GM18870 (cell line): Measurements from ENCODE around the gene PEX26.
"Not testable (repeated sequence)": the region's sequence is repeated elsewhere in the genome, so short reads cannot be mapped to it uniquely, and the experiment has no call there.

Experiments
- ATAC-seq: cut with Tn5 transposase; IDR thresholded peaks from one replicate; pipeline ENCODE4 v1.9.1; 2021; ENCODE audit warnings: moderate library complexity; ENCODE audit not compliant: unreplicated experiment

The PEX26 gene

DNA sequence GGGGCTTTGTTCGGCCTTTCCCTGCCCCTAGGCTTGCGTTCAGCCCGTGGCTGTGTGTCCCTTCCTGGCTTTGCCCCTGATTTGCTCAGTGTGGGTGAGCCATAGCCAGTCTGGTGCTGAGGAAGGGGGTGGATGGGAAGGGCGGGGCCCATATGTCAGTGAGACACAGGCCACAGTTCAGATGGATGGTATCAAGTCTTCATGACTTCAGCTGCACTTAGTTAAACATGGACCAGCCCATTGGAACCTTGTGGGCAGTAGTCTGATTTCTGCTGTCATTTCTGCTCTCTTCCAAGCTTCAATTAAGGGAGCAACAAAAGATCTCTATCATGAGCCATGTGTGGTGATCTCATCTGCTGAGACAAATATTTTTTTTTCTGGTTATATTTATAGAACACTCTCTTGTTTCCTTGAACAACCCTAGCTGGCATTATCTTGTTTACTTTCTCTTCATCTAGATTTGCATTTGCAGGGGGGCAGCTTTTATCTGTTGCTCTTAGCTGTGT lies 21.6 kb upstream of the PEX26 start:
- ATAC-seq, result no peak

DNA sequence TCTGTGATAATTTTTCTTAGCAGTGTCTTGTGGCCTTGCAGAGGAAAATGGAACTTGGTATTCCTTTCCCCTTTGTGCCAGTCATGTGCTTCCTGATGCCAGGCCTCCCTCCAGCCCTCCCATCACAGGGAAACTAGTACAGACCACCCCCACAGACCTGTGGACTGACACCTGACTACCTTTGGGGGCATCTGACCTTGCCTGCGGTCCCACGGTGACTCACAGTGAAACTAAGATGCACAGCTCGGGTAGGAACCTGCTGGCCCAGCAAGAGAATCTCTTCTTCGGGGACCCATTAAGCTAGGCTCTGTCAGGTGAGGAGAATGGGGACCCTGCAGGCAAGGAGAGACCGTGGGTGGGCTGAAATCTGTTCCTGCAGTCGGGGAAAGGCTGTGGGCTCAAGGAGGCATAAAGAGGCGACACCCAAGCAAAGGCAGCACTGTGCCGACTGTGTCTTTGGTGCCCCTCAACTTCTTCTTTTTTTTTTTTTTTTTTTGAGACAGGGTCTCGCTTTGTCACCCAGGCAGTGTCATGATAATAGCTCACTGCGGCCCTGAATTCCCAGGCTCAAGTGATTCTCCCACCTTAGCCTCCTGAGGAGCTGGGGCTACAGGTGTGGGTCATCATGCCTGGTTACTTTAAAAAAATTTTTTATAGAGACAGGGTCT lies 20.8 kb upstream of the PEX26 start:
- peak; percentile 40 for ATAC-seq

DNA sequence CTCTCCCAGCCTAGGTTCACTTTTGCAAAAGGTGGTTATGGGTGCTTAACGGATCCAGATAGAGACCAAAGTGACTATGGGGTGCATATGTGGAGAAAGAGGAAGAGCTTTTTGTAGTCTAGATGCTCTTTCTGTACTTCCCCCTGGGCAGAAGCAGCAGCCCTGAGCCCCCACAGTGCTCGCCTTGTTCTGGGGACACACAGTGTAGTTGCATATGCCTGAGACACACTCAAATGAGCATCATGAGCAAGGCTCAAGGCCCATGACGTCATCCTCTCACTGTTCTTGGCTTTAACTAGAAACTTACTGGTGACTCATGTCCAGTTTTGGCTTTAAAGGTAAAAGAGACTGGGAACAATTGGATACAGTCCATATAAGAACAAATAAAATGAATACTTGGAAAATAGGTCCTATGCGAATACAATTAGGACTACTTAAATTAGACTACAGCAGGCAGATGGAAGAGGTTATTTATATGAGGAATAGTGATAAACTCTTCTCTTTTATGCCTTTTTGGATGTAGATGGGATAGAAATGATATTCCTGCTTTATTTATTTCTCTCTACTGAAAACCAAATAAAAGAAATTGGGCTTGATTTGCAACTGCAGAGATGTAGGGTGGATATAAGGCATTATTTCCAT lies 20.1 kb upstream of the PEX26 start:
- ATAC-seq, result peak; percentile 40

DNA sequence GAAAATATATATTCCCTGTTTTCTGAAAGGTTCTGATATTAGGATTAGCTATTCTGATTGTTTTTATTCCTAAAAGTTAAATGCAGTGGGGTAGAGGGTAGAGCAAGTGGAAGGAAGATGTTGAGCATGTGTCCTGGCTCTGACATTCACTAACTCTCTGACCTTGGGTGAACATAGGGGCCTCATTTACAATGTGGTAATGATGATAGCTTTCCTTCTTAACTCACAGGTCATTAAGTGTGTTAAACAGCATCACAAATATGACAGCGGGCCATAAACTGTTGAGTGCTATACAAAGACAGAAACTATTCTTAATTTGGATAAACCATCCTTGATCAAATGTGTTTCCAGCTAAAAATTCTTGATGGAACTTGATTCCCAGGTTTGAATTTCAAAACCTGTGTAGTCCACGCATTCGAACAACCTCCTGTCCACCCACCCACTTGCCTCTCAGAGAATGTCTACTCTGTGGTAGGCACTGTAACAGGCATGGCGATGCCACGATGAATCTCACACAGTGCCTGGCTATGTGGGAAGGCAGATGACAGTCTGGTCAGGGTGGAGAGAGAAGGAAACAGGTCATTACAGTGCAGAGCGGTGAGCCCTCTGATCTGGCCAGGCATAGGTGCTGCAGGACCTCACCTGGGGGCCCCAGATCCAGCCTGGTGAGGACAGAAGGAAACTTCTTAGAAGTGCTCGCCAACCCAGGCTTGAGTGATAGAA lies 19.3 kb upstream of the PEX26 start:
- no peak for ATAC-seq

DNA sequence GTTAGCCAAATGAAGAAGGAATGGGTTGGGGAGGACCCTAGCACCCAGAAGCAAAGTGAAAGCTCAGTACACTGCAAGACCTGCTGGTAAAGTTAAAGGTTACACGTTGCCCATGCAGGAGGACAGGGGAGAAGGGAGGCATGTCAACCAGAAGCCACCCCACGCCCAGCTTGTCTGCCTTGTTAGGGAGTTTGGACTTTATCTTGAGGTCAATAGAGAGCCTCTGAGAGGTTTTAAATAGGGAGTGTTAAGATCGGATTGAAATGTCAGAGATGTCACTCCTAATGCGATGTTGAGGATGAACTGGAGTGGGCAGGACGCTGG lies 18.7 kb upstream of the PEX26 start:
- no peak for ATAC-seq

DNA sequence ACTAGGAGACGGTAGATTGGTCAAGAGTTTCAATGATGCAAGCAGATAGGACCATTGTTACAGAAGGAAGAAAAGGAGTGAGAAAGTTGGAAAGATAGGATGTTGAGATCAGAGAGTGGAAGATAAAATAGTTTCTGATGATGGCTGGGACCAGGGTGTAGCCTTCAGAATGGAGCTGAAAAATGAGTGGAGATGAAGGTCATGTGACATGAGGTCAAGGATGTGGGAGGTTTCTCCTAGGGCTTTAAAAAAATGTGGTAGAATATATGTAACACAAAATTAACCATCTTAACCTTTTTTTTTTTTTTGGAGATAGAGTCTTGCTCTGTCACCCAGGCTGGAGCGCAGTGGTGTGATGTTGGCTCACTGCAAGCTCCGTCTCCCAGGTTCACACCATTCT lies 18.3 kb upstream of the PEX26 start:
- ATAC-seq, result no peak

DNA sequence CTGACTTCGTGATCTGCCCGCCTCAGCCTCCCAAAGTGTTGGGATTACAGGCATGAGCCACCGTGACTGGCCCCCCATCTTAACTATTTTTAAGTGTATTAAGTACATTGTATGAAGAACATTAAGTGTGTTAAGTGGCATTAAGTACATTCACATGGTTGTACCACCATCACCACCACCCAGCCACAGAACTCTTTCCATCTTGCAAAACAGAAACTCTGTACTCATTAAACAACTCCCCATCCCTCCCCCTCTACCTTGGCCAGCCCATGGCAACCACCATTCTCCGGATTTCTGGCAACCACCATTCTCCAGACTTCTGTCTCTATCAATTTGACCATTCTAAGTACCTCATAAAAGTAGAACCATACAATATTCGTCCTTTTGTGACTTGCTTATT lies 17.8 kb upstream of the PEX26 start:
- no peak for ATAC-seq

DNA sequence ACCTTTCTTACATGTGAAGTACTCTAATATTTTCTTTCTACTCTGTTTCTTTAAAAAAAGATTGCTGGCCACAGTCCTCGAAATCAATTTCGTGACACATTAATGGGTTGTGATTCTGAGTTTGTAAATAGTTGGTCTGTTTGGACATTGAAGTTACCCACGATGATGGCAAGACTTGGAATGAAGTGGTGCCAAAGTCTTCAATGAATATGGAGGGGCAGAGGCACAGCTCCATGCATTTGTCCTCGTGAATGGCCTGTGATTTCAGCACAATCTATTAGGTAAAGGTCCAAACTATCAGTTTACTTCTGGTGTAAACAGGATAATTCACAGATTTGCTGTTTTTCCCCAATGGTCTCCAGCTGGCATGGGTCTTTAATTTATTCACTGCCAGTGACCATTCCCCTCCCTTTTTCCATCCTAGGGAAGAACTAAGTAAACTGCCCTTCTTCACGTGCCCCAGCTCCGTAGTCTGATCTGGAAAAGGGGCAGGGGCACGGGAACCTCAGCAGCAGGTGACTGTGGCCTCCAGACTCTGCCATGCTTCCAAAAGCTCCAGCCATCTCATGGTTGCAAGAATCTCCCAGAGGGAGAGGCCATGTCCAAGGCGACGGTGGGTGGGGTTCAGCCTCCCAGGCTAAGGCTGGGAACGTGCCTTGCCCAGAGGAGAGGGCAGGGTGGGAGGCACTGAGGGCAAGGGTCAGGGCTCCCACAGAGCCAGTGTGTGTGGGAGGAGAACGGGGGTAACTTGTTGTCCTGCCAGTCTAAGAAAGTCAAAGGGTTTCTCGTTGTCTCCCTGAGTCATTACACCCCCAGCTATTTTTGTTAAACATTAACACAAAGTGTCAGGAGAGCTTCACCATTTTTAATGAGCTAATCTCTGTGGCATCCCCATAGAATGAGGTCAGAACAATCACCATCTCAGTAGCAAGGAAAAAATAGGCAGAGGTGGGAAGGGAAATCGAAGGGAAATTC lies 16.9 kb upstream of the PEX26 start:
- no peak for ATAC-seq

DNA sequence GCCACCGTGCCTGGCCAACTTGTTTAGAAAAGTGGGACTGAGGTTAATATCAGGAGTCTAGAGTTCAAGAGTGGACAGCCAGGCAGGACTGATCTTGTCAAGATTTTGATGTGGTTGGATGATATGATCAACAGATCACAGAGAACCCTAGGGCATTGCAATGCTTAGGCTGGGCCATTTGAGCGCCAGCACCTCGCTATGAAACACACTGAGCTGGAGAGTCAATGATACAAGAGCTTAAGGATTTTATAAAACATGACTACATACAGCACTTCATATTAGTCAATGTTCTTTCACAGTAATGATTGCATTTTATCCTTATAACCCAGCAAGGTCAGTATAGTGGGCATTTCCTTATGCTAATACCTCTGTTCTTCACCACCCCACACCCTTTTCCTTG lies 15.4 kb upstream of the PEX26 start:
- ATAC-seq, result no peak

DNA sequence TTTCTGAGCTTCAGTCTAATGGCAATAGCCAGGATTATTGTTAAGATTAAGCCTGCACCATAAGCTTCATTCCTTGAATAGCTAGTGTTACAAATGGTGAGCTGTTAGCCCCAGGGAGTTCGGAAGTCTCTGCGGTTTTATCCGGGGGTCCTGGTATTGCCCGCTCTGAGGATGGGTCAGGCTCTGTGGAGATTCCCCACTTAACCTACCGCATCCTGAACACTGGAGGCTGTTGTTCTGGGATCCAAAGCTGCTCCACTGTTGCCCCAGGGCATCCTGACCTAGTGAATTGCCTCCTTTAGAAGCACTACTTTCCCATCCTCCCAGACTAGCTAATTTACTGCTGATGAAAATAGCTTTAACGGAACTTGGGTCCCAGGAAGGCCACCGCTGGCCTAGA lies 14.5 kb upstream of the PEX26 start:
- ATAC-seq, result no peak

DNA sequence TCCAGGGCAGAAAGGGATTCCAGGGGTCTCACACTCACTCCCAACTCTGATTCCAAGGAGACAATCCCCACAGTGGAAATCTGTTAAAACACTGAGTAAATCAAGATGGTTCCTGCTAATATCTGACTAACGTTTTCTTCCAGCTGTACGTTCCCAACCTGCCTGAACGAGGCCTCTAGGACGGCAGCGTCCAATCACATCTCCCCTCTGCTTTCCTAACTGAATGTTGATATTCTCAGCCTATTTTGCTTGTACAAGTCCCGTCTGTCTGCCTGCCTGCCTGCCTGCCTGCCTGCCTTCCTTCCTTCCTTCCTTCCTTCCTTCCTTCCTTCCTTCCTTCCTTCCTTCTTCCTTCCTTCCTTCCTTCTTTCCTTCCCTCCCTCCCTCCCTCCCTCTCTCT lies 14.1 kb upstream of the PEX26 start:
- not testable (repeated sequence) for ATAC-seq

DNA sequence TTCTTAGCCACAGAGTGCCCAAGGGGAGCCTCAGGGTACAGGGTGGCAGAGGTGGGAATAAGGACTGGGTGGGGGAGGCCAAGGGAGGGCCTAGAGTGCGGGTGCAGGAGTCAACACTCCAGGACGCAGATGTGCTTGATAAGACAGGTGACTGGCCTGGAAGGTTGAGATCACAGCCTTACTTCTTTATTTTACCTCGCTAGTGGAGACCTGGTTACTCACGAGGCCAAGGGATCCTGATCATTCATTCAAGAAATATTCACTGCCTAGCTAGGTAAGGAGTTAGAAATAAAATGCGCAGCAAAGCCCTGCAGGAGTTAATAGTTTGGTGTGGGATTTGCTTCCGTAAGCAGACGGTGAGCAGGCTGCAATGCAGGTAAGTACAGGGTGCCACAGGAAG lies 13.2 kb upstream of the PEX26 start:
- ATAC-seq, result no peak

DNA sequence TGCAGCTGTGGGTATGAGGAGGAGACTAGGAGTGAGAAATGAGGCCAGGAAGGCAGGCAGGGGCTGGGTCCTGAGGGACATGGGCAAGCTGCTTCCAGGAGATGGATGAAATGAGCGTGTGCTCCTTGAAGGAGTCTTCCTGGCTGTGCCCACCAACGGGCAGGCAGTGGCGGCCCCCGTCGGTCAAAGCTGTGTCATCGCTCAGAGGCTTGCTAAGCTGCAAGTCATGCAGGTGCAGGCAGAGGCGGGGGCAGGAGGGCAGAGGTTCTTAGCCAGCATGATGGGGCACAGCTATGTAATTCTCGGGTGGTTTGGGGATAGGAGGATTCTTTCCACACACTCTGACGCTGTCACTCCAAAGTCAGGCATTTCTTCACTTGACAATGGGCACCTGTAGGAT lies 12.5 kb upstream of the PEX26 start:
- ATAC-seq, result no peak

DNA sequence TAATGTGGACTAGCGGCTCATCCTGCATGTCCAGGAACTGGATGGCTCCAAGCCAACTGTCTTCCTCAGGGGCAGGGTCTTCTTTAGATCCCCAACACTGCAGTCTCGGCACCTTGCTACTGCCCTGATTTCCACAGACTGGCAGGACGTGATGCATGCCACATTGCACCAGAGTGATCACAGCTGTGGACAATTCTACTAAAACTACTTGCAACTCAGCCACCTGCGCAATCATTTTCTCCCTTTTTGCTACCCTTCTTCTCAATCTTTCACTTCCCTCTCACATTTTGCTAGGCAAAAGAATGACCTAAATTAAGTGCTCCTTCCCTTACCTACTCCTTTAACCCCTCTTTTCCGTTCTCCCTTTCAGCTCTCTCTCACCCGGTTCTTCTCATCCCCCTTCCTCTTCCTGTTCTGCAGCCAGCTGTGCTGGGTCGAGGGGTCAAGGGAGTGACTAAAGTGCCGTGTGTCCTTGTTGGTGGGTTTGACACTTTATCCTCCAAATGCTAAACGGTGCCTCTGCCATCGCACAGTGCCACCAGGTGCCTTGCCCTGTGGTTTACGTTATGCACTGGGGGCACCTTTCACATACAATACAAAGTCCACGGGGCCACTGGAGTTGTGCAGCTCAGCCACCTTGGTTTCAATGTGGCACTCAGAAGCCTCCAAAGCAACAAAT lies 11.5 kb upstream of the PEX26 start:
- ATAC-seq, result no peak

DNA sequence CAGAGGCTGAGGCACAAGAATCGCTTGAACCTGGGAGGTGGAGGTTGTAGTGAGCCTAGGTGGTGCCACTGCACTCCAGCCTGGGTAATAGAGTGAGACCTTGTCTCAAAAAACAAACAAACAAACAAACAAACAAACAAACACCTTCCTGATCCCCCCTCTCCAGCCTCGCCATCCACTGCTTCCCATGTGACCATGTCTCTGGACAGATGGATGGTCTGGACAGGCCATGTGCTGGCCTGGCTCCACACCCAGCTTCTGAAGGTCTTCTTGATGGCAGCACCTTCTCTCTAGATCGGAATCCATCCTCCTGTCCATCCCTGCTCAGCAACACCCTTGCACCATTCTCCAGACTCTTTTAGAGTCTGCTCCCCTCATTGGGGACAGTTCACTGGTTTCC lies 10.7 kb upstream of the PEX26 start:
- no peak for ATAC-seq

DNA sequence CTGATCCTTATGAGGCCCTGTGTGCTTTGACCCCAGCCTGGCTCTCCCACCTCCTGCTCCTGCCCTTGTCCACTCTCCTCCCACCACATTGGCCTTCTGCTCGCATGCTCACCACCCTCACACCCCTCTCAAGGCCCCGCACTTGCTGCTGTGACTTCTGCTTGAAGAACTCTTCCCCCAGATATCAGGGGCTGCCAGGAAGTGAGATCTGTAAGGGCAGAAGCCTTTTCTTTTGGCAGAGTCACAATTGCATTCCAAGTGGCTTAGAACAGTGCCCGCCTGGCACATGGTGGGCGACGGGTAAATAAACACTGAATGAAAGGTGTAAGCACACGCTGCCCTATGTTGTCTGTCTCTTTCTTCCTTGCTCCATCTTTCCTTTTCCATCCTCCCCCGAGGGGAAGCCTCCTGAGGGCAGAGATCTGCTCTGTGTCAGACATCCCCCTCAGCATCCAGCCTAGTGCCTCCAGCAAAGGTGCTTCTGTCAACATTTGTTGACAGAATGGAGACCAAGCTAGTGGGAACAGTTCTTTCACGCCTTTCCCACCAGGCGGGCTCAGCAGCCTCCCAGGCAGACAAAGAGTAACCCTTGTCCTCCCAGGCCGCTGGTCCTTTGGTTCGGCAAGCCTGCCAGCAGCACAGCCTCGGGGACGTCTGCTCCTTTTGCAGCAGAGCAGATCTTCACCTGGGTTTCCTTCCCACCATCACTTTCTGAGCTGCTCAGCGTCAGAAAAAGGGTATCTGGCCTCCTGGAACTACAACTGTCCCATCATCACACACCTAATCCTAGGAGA lies 10.0 kb upstream of the PEX26 start:
- ATAC-seq, result no peak

DNA sequence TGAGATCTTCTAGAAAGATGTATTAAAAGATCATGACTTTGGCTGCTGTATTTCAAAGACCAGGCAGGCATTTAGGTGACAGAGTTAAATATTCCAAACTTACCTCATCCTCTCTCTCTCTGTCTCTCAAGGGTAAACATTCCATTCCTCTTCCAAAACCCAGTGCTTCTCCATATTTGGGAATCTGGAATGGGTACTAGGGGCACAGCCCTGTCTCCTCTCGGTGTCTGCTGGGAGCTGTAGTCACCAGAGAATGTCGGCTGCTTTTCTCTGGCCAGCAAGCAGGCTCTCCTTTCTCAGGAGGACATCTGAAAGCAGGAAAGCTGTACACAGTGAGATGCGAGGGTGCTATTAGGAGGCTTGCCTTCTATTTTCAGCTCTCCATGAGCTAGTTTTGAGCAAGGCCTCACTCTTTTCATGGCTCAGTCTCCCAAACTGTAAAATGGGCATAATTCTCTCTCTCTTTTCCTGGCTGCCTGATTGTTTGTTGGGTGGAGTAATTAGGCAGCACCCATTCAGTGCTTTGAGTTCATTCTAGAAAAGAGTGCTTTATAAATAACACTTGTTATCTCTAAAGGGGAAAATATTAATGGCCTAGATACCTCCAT lies 9.3 kb upstream of the PEX26 start:
- ATAC-seq, result no peak

DNA sequence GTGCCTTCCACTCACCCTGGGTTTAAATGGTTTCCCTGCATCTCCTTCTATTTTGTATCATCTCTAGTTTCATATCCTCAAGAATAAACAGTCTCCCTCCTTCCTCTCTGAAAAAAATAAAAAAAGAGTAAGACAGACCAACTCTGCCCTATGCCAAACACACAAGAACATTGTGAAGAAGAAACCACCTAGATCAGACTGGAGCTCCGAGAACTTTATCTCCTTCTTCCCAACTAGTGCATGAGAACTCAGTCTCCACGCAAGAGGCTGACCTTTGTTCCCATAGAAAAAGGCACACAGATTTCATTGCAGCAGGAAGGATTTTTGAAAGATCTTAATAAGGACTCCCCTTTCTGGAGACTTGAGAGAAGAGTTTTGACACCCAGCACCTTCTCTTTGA lies 8.7 kb upstream of the PEX26 start:
- no peak for ATAC-seq

DNA sequence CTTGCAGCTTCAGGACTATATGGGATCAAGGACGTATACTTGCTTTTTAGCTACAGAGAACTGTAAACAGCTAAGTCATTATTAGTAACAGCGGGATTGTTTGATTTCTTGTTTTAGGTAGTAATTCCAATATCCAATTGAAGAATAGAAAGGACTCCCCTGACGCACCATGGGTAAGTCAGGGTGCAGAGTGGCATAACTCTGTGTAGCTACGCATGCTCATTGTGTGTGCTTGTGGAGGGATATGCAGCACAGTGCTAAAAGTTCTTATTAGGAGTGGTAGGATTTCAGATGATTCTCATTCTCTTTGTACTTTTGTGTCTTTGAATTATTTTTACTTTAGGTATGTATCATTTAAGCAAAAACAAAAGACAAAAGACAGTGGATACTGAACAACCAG lies 7.7 kb upstream of the PEX26 start:
- ATAC-seq, result no peak
